ENCODE results near the gene VOPP1. TPM values are rescaled to one million over a fixed set of nuclear protein-coding genes. Genes with fewer than 3 reads are reported as not detected.

Gene VOPP1
- total and polyA plus RNA-seq, 2 experiments from 2014 or later, result 27.5 to 86.5 TPM

DNA sequence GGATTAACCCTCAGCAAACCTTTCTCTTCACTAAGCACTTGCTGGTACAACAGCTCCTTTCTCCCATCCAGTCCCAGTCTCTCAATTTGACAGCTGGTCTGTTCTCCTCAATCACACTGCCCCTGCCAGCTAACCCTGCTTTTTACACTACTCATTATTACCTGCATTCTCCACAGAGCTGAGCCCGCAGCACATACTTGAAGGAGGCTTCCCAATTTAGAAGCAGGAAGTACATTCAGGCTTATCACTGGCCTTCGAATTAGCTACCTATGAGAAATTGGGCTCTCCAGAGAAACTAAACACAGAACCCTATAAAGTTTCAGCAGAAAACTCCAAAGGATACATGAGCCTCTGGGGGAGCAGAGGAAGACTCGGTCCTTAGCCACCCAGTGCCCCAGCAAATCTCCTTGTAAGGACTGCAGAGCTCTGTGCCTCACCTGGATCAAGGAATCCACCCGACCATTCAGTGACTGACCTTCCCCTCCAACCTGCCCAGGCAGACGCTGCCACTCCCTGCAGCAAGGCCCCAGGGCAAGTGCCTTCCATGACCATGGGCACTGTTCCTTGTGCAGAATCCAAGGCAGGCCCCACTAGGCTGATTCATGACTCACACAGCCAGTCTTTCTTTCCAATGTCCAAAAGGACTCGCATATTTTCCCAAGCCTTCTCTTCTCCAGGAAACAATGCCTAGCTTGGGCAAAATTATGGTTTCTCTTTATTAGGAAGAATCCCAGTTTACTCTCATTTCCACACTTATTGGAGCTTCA, 68.0 kb downstream of the VOPP1 start:
- Histone ChIP-seq H3K4me2 (ENCODE audit: unreplicated experiment) (no peak overlapping the region), H3K27ac (no peak overlapping the region; the same call in 1 of the 2 replicates), H3K79me2 (ENCODE audit: insufficient read depth) (peaks cover 69% of the 10 kb centered on the region), H3F3A (ENCODE audit: insufficient read depth) (0 out of 2 replicates have a peak, but pooled peaks cover 7% of the 10 kb centered on the region), H3K9me3 (ENCODE audit: low read depth) (no peaks in the 10 kb centered on the region), H4K20me1 (ENCODE audit: insufficient read depth) (no peaks in the 10 kb centered on the region), H3K4me3 (no peak overlapping the region), H3K27me3 (replicated peaks; ENCODE audit: insufficient read depth) (no peaks in the 10 kb centered on the region), H3K9me2 (ENCODE audit: insufficient read depth) (no peaks in the 10 kb centered on the region), H3K9ac (no peak overlapping the region), H2AFZ (no peak overlapping the region), H3K4me1 (ENCODE audit: insufficient read depth) (peaks cover 25% of the 10 kb centered on the region), H3K36me3 (ENCODE audit: low read depth) (no peaks in the 10 kb centered on the region)
- in situ Hi-C loops (cut with MboI), result no loop called here
- TF ChIP-seq EZH2 (IDR thresholded peaks at IDR 0.05; ENCODE audit: insufficient read depth, poor library complexity, severe bottlenecking), result no peak
- no peak for TF ChIP-seq EZH2phosphoT487 (IDR thresholded peaks at IDR 0.05; ENCODE audit: insufficient read depth, low read depth)
- 75 to 79% methylated on average over 6 of the region's 6 CpGs for WGBS, 2 experiments (ENCODE audit: low coverage in 1 of 2, low lambda C conversion rate in 2 of 2, missing lambda C conversion rate in 2 of 2)
- peak; percentile 65 for DNase-seq

DNA sequence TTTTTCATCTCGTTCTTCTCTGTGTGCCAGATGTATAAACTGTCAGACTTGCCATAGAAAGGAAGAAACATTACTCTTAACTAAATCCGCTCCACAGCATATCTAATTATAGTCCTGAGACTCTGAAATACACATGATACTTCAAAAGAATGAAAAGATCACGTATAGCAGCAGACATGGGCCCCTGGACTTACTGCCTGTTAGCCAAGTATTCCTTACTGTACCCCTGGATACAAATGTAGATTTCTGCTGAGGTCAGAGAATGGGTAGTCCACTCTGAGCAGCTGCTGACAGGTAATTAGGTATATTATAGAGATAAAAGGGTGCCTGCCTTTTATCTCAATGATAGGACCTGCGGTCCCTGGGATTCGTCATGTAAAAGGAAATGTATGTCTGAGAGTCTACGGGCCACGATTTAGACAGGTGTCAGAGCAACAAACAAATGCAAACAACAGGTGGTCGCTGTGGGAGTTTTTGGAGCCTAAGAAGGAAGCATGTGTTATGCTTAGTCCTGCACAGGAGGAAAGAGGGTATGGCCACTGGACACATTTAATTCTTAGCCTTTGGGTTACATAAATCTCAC, 69.4 kb downstream of the VOPP1 start:
- 81 to 84% methylated on average over 8 of the region's 8 CpGs for WGBS, 2 experiments (ENCODE audit: low coverage in 1 of 2, low lambda C conversion rate in 2 of 2, missing lambda C conversion rate in 2 of 2)
- no peak overlapping the region for H3K4me3 ChIP-seq

DNA sequence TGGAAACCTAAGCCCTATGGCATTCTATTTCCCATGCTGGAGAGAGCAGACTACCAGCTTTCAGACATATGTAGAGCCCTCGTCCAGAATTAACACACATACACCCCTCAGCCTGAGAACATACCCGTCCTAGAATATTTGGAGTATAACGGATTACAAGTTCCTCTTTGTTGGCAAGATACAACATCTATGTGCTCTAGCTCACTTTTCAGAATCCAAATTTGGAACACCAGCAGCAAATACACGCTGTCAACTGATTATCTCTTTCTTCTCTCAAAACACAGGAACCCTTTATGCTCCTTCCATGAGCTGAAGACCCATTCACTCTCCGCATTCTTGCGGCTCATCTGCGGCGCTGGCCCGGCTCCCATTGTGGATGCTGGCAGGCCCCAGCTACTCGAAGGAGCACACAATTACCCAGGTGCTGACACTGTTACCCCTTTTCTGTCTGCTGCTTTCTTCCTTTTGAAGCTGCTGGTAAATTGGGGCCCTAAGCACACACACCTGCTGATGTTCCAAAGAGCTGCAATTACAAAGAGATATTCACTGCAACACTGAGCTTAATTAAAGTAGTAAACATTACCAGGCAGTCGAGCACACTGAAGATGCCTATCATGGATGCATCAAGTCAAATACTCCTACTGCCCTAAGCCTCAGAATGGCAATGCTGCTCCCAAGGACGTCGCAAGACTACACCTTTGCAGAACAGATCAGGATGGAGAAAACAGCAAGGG, 70.0 kb downstream of the VOPP1 start:
- Histone ChIP-seq H3K9me2 (ENCODE audit: insufficient read depth) (no peaks in the 10 kb centered on the region), H3K9me3 (ENCODE audit: low read depth) (no peaks in the 10 kb centered on the region), H3K4me2 (ENCODE audit: unreplicated experiment) (no peak overlapping the region), H3K27me3 (replicated peaks; ENCODE audit: insufficient read depth) (no peaks in the 10 kb centered on the region), H3K9ac (no peak overlapping the region), H4K20me1 (ENCODE audit: insufficient read depth) (no peaks in the 10 kb centered on the region), H3F3A (ENCODE audit: insufficient read depth) (0 out of 2 replicates have a peak, but pooled peaks cover 4% of the 10 kb centered on the region), H3K79me2 (ENCODE audit: insufficient read depth) (peaks cover 54% of the 10 kb centered on the region), H3K36me3 (ENCODE audit: low read depth) (no peaks in the 10 kb centered on the region), H3K4me1 (ENCODE audit: insufficient read depth) (peaks cover 16% of the 10 kb centered on the region), H3K4me3 (no peak overlapping the region), H3K27ac (no peak overlapping the region), H2AFZ (no peak overlapping the region)
- DNase-seq, result no peak
- WGBS, 2 experiments (ENCODE audit: low coverage in 1 of 2, low lambda C conversion rate in 2 of 2, missing lambda C conversion rate in 2 of 2), result 79 to 80% methylated on average over 13 of the region's 13 CpGs
- in situ Hi-C loops (cut with MboI), result no loop called here
- TF ChIP-seq EZH2phosphoT487 (IDR thresholded peaks at IDR 0.05; ENCODE audit: insufficient read depth, low read depth) (no peak), EZH2 (IDR thresholded peaks at IDR 0.05; ENCODE audit: insufficient read depth, poor library complexity, severe bottlenecking) (no peak)

More for the DNA sequence above, 69.4 kb downstream of the VOPP1 start:
- no peaks in the 10 kb centered on the region for H3K36me3 ChIP-seq (ENCODE audit: low read depth)
- in situ Hi-C loops (cut with MboI), result no loop called here
- H4K20me1 ChIP-seq (ENCODE audit: insufficient read depth), result no peaks in the 10 kb centered on the region
- no peak overlapping the region for H3K27ac ChIP-seq
- H3F3A ChIP-seq (ENCODE audit: insufficient read depth), result 0 out of 2 replicates have a peak, but pooled peaks cover 4% of the 10 kb centered on the region
- no peaks in the 10 kb centered on the region for H3K9me2 ChIP-seq (ENCODE audit: insufficient read depth)
- peaks cover 16% of the 10 kb centered on the region for H3K4me1 ChIP-seq (ENCODE audit: insufficient read depth)
- TF ChIP-seq EZH2 (IDR thresholded peaks at IDR 0.05; ENCODE audit: insufficient read depth, poor library complexity, severe bottlenecking) (no peak), EZH2phosphoT487 (IDR thresholded peaks at IDR 0.05; ENCODE audit: insufficient read depth, low read depth) (no peak)
- no peaks in the 10 kb centered on the region for H3K9me3 ChIP-seq (ENCODE audit: low read depth)
- no peak overlapping the region for H3K9ac ChIP-seq
- peaks cover 61% of the 10 kb centered on the region for H3K79me2 ChIP-seq (ENCODE audit: insufficient read depth)
- no peaks in the 10 kb centered on the region for H3K27me3 ChIP-seq (replicated peaks; ENCODE audit: insufficient read depth)
- DNase-seq, result no peak
- H3K4me2 ChIP-seq (ENCODE audit: unreplicated experiment), result no peak overlapping the region
- H2AFZ ChIP-seq, result no peak overlapping the region

DNA sequence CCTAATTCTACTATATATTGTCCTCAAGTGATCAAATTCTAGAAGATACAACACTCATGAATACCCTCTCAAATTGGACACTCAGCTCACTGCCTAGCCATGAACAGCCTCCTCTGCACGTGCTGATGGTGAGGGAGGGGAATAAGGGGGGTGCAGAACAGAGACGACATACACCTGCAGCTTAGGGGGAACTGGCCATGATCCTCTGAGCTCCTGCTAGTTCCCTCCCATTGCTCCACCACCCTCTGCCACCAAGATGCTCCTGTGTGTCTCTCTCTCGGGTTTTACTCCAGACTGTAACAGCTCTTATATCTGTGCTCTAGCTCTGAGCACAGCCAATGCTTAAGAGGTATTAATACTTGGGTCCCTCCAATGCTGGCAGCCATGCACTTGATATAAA, 70.7 kb downstream of the VOPP1 start:
- Histone ChIP-seq H3K9me2 (ENCODE audit: insufficient read depth) (no peaks in the 10 kb centered on the region), H3K27me3 (replicated peaks; ENCODE audit: insufficient read depth) (no peaks in the 10 kb centered on the region), H3K27ac (no peak overlapping the region), H3K9me3 (ENCODE audit: low read depth) (no peaks in the 10 kb centered on the region), H3K4me2 (ENCODE audit: unreplicated experiment) (no peak overlapping the region), H3K79me2 (ENCODE audit: insufficient read depth) (peaks cover 47% of the 10 kb centered on the region), H3K36me3 (ENCODE audit: low read depth) (no peaks in the 10 kb centered on the region), H2AFZ (no peak overlapping the region), H3K9ac (no peak overlapping the region), H3K4me1 (ENCODE audit: insufficient read depth) (peaks cover 16% of the 10 kb centered on the region), H3F3A (ENCODE audit: insufficient read depth) (0 out of 2 replicates have a peak, but pooled peaks cover 4% of the 10 kb centered on the region), H4K20me1 (ENCODE audit: insufficient read depth) (no peaks in the 10 kb centered on the region), H3K4me3 (no peak overlapping the region)
- WGBS, 2 experiments (ENCODE audit: low coverage in 1 of 2, low lambda C conversion rate in 2 of 2, missing lambda C conversion rate in 2 of 2), result 37 to 42% methylated on average over 3 of the region's 3 CpGs
- no peak for DNase-seq
- in situ Hi-C loops (cut with MboI), result no loop called here
- no peak for TF ChIP-seq EZH2 (IDR thresholded peaks at IDR 0.05; ENCODE audit: insufficient read depth, poor library complexity, severe bottlenecking)
- TF ChIP-seq EZH2phosphoT487 (IDR thresholded peaks at IDR 0.05; ENCODE audit: insufficient read depth, low read depth), result no peak

All from GM23248 (cell line).